Activated T-cell treated with anti-CD3 and anti-CD28 coated beads, Interleukin-2, amount 50 U/mL, for 48 hours (primary cell): ENCODE measurements around the gene TRPC4AP.

Experiments
- DNase-seq, 2 experiments: peaks; one replicate each; pipeline ENCODE4 v3.0.0-alpha.2; 2020

The TRPC4AP gene

GRCh38 chr20:34956751-34957472 is 135.7 kb downstream of the TRPC4AP start:
- no peak for DNase-seq

- DNase-seq: no peak
These were observed 136.6 kb downstream of the TRPC4AP start for GRCh38 chr20:34956041-34956458.

GRCh38 chr20:34955231-34956040 is 137.2 kb downstream of the TRPC4AP start, which contains the start of the genes GSS and MYH7B:
TSS of gene GSS (minus strand) at chr20:34955806. CDS start at chr20:34951852, 3,954 bp downstream.
TSS of gene MYH7B (plus strand) at chr20:34955868. CDS start at chr20:34978006, 22,138 bp downstream.
- peak; percentile 100 for DNase-seq

GRCh38 chr20:34954904-34955230 is 137.7 kb downstream of the TRPC4AP start:
- no peak for DNase-seq

- no peak for DNase-seq
These were observed 138.6 kb downstream of the TRPC4AP start for GRCh38 chr20:34953960-34954359.

- DNase-seq: no peak
These were observed 139.9 kb downstream of the TRPC4AP start for GRCh38 chr20:34952671-34953070.
